Measurements from ENCODE around the gene ABCC1.

The ABCC1 gene

DNA sequence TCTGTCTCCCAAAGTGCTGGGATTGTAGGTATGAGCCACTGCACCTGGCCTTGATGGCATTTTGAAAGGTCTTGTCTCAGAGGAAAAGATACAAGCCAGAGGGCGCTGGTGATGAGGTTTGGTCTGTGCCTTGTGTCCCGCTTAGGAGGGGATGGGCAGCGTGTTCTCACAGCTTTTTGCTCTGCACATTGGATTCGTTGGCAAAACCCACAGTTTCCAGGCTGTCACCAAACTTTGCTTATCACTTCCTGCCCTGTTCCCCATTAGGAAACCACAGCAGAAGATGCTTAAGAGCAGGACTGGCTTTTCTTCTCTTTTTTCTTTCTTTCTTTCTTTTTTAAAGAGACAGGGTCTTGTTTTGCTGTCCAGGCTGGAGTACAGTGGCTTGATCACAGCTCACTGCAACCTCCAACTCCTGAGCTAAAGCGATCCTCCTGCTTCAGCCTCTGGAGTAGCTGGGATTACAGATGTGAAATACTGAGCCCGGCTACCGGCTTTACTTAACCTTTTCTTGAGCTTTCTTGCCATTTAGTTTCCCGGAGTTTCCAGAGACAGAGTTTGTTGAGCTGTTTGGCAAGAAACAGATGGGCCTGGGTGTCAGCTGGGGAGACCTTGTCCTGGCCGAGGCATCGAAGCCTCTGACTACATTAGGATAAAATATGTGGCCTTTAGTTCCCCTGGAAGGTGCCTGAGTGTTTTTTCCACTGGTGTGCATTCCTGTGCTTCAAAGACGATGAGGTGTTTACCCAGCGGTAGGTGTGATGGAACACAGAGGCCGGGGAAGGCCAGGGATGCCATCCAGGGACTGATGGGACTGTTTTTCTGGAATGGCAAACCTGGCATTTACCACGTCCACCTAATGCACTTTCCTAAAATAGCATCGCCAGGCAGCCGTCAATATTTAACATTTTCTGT lies 112.9 kb downstream of the ABCC1 start:
- TF ChIP-seq, protein P1, sequence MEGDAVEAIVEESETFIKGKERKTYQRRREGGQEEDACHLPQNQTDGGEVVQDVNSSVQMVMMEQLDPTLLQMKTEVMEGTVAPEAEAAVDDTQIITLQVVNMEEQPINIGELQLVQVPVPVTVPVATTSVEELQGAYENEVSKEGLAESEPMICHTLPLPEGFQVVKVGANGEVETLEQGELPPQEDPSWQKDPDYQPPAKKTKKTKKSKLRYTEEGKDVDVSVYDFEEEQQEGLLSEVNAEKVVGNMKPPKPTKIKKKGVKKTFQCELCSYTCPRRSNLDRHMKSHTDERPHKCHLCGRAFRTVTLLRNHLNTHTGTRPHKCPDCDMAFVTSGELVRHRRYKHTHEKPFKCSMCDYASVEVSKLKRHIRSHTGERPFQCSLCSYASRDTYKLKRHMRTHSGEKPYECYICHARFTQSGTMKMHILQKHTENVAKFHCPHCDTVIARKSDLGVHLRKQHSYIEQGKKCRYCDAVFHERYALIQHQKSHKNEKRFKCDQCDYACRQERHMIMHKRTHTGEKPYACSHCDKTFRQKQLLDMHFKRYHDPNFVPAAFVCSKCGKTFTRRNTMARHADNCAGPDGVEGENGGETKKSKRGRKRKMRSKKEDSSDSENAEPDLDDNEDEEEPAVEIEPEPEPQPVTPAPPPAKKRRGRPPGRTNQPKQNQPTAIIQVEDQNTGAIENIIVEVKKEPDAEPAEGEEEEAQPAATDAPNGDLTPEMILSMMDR (IDR thresholded peaks at IDR 0.05; ENCODE audit: insufficient read depth, low read depth, low read length, missing control alignments): no peak
- DNase-seq (ENCODE audit: low read depth): no peak
- H3K4me3 ChIP-seq (ENCODE audit: low read length): no peak overlapping the region

DNA sequence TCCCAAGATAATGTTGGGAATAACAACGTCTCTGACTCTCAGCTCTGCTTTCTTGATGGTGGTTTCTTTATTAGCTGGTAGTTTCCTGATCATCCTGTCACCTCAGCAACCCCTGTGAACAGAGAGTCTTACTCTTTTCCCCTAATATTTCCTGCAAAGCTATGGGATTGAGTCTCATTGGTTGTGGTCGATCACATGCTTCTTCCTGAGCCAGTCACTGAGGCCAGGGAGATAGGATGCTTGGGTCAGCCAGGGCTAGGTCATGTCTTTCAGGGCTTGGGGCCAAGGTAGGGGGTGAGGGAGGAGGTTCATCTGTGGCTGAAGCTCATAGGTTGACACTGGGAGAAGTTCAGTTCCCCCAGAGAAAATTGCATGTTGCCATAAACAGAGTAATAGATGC lies 114.3 kb downstream of the ABCC1 start:
- DNase-seq (ENCODE audit: low read depth): no peak
- H3K4me3 ChIP-seq (ENCODE audit: low read length): no peak overlapping the region
- TF ChIP-seq, protein P1 (IDR thresholded peaks at IDR 0.05; ENCODE audit: insufficient read depth, low read depth, low read length, missing control alignments): no peak

DNA sequence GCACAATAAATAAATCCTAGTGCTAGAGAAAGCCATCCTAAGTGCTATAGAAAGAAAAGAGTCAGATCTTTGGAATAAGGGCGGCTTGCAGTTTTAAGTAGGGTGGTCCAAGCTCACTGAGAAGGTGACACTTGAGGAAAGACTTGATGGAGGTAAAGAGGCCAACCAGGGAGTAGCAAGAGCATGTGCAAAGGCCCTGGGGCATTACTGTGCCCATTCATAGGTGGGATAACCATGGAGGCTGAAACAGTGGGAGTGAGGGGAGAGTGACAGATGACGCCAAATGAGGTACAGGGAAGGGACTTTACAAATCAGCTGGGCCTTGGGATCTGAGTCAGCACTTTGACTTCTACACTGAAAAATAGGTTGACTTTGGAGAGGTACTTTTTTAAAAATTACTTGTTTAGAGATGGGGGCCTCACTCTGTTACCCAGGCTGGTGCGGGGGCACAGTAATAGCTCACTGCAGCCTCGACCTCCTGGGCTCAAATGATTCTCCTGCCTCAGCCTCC lies 115.5 kb downstream of the ABCC1 start:
- DNase-seq (ENCODE audit: low read depth): no peak
- TF ChIP-seq, protein P1 (IDR thresholded peaks at IDR 0.05; ENCODE audit: insufficient read depth, low read depth, low read length, missing control alignments): no peak
- H3K4me3 ChIP-seq (ENCODE audit: low read length): no peak overlapping the region

DNA sequence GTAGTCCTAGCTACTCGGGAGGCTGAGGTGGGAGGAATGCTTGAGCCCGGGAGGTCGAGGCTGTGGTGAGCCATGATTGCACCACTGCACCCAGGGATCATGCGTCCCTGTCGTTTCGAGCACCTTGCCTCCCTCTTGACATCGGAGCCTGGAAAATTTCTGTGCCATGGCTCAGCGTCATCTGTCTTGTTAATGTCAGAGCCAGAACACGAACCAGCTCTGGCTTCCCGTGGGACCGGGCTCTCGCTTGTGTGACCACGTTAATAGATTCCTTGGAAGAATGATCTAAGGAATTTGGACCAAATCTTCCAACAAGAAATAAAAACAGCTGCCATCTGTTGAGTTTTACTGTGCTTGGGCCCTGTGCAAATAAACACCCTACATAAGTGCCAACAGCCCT lies 117.7 kb downstream of the ABCC1 start:
- no peak overlapping the region for H3K4me3 ChIP-seq (ENCODE audit: low read length)
- no peak for DNase-seq (ENCODE audit: low read depth)
- TF ChIP-seq, protein P1 (IDR thresholded peaks at IDR 0.05; ENCODE audit: insufficient read depth, low read depth, low read length, missing control alignments): no peak

DNA sequence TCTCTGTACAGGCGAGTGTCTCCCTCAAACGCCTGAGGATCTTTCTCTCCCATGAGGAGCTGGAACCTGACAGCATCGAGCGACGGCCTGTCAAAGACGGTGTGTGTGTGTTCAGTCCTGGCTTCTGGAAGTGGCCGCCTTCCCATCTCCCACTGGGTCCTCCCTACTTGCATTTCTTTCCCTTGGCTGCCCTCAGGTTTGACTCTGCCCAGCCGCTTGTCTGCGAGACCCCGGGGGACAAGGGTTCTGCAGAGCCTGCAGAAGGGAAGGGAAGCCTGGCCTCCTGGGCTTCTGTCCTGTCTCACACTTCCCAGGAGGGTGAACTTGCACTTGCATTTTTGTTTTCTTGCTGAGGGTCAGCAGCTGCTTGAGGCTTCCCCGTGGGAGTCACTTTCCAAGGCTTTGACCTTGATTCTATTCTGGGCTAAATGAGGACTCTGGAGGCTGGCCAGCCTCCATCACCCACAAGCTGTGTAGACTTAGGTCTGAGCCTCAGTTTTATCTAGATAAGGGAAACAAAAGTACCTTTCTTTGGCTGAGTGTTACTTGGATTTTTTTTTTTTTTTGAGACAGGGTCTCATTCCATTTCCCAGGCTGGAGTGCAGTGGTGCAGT lies 122.3 kb downstream of the ABCC1 start:
- TF ChIP-seq, protein P1 (IDR thresholded peaks at IDR 0.05; ENCODE audit: insufficient read depth, low read depth, low read length, missing control alignments): no peak
- DNase-seq (ENCODE audit: low read depth): no peak
- H3K4me3 ChIP-seq (ENCODE audit: low read length): no peak overlapping the region

DNA sequence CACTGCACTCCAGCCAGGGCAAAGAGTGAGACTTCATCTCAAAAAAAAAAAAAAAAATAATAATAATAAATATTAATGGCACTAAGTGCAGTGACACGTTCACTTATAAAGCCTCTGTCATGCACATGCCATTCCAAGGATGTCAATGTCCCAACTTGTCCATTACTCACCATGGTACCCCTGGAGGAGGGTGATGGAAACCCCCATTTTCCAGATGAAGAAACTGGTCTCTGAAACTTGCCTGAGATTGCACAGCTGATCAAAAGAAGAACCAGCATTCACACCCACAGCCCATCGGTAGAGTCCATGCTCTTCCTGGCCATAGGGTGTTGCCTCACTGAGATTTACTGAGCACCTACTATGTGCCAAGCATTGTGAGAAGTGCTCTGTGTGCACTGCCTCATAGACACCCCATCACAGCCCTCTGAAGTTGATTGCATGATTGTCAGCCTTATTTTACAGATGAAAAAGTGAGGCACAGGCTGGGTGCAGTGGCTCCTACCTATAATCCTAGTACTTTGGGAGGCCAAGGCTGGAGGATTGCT lies 123.7 kb downstream of the ABCC1 start:
- H3K4me3 ChIP-seq (ENCODE audit: low read length): no peak overlapping the region
- TF ChIP-seq, protein P1 (IDR thresholded peaks at IDR 0.05; ENCODE audit: insufficient read depth, low read depth, low read length, missing control alignments): no peak
- DNase-seq (ENCODE audit: low read depth): peak; percentile 30
